Thyroid gland (tissue), 4 donors: Measurements from ENCODE around the gene TSGA10IP. TPM values are rescaled to one million over a fixed set of nuclear protein-coding genes. Genes with fewer than 3 reads are reported as not detected.
A peak's percentile ranks its signal among the peaks of the same experiment; 100 is the strongest.

Experiments
- DNase-seq, 2 donors: peaks; one replicate each; pipeline ENCODE4 v3.0.0-alpha.2; 2019
- H3K27ac ChIP-seq, 3 donors: fragments of 200-600 bp; sonication (generic); 1 replicate in 2 of 3; 2 replicates in 1 of 3; pipeline ENCODE4 v1.5.1; 2016 to 2019; ENCODE audit warnings: mild to moderate bottlenecking in 1 of 3, moderate library complexity in 1 of 3
- H3K27me3 ChIP-seq: fragments of 200-600 bp; sonication (generic); one replicate; pipeline ENCODE4 v1.5.1; 2019
- H3K36me3 ChIP-seq, 2 donors: fragments of 200-600 bp; sonication (generic); one replicate each; pipeline ENCODE4 v1.5.1; 2016 to 2019
- H3K4me1 ChIP-seq, 2 donors: fragments of 200-600 bp; sonication (generic); one replicate each; pipeline ENCODE4 v1.5.1; 2017 to 2019
- H3K4me3 ChIP-seq, 3 donors: fragments of 200-600 bp; sonication (generic); replicated peaks in 1 of 3; 1 replicate in 2 of 3; 2 replicates in 1 of 3; pipeline ENCODE4 v1.5.1; 2016; ENCODE audit warnings: mild to moderate bottlenecking in 1 of 3
- H3K9me3 ChIP-seq: fragments of 200-600 bp; sonication (generic); one replicate; pipeline ENCODE4 v1.5.1; 2017
- POLR2A ChIP-seq, 2 donors: fragments of 450-650 bp; IDR thresholded peaks; one replicate each; pipeline ENCODE4 v1.6.1; 2017; ENCODE audit warnings: antibody characterized with exemption in 2 of 2, mild to moderate bottlenecking in 2 of 2, moderate library complexity in 1 of 2
- WGBS, 2 donors: methylation state at CpG; one replicate each; pipeline ENCODE4 v1.1.5; 2017; 5-methylcytosine and 5-hydroxymethylcytosine counted together
- intact Hi-C: fragments of 100-400 bp; cut with DNase I; formaldehyde crosslinking; loops from one replicate; pipeline ENCODE4 v1.15.1; 2023
- total RNA-seq, 4 donors: library from RNA; depleted of rRNA; stranded (reverse); fragments of >200 nt; gene quantifications; one replicate each; pipeline ENCODE4 v1.2.3, GENCODE V29; 2016
- TF ChIP-seq, protein P1 (sequence below), 6 experiments: fragments of 200-600 bp in 3 of 6; fragments of 450-650 bp in 3 of 6; sonication (generic) in 3 of 6; IDR thresholded peaks; one replicate each; pipeline ENCODE4 v1.5.1; 2016 to 2019; ENCODE audit warnings: antibody characterized with exemption in 6 of 6, mild to moderate bottlenecking in 2 of 6, inconsistent platforms in 1 of 6, moderate library complexity in 1 of 6

TSGA10IP gene
- total RNA-seq, 4 donors from 2014 or later: 0.33 TPM; not detected in 3

- DNase-seq: no peak
- Histone ChIP-seq H3K27ac (no peak overlapping the region), H3K9me3 (no peaks in the 10 kb centered on the region), H3K27me3 (peaks cover 9% of the 10 kb centered on the region), H3K36me3 (no peaks in the 10 kb centered on the region), H3K4me3 (peak overlapping the region in 1 of 3 donors; percentile 46), H3K4me1 (peaks cover 14 to 15% of the 10 kb centered on the region in 2 donors)
- TF ChIP-seq, protein P1, sequence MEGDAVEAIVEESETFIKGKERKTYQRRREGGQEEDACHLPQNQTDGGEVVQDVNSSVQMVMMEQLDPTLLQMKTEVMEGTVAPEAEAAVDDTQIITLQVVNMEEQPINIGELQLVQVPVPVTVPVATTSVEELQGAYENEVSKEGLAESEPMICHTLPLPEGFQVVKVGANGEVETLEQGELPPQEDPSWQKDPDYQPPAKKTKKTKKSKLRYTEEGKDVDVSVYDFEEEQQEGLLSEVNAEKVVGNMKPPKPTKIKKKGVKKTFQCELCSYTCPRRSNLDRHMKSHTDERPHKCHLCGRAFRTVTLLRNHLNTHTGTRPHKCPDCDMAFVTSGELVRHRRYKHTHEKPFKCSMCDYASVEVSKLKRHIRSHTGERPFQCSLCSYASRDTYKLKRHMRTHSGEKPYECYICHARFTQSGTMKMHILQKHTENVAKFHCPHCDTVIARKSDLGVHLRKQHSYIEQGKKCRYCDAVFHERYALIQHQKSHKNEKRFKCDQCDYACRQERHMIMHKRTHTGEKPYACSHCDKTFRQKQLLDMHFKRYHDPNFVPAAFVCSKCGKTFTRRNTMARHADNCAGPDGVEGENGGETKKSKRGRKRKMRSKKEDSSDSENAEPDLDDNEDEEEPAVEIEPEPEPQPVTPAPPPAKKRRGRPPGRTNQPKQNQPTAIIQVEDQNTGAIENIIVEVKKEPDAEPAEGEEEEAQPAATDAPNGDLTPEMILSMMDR (IDR thresholded peaks at IDR 0.05): no peak
- no peak for TF ChIP-seq POLR2A (IDR thresholded peaks at IDR 0.05)
- 29 to 66% methylated on average over 9 to 27 of the region's 28 CpGs for WGBS, 2 donors
- intact Hi-C loops: no loop called here
Measured at GRCh38 chr11:65898656-65899355, 46.5 kb upstream of the TSGA10IP start.

DNA sequence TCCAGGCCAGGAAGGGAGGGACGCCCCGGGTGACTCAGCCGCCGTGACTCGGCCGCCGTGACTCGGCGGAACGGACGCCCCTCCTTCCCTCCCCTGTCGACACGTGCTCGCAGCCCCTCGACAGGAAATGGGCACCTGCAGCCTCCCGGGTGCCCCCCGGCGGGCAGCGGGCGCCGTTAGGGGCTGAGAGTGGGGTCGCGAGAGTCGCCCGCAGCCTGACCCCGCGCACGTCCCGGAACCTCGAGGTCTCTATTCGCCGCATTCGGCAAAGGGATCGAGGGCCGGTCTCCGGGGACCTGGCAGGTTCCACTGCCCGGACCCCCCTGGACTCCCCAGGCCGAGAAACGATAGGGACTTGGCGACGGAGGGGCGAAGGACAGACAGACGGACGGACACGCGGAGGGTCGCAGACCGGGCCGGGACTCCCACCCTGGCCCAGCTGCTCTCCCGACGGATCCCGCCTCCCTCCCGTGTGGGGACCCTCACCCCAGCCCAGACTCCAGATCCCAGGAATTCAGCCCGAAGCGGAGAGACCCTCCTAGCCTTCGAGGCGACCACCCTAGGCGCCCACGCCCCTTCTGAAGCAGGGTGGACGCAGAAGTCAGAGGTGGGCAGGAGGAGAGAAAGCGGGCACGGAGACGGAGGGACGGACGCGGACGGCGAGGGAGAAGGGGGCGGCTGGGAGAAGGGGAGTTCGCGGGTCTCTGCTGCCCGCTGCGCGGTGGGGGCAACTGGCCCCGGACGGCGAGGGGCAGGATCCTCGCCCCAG, 45.7 kb upstream of the TSGA10IP start:
- Histone ChIP-seq H3K4me1 (peaks cover 13 to 15% of the 10 kb centered on the region in 2 donors), H3K27ac (peak overlapping the region in 2 of 3 donors; percentile 30 to 42), H3K36me3 (no peaks in the 10 kb centered on the region), H3K4me3 (peak overlapping the region in 2 of 3 donors; percentile 37 to 46), H3K27me3 (peaks cover 9% of the 10 kb centered on the region), H3K9me3 (no peaks in the 10 kb centered on the region)
- 1 to 4% methylated on average over 9 to 15 of the region's 78 CpGs for WGBS, 2 donors
- peak; percentile 40 to 41 for DNase-seq
- TF ChIP-seq POLR2A (IDR thresholded peaks at IDR 0.05): no peak
- TF ChIP-seq, protein P1 (IDR thresholded peaks at IDR 0.05): no peak
- intact Hi-C loops: no loop called here

DNA sequence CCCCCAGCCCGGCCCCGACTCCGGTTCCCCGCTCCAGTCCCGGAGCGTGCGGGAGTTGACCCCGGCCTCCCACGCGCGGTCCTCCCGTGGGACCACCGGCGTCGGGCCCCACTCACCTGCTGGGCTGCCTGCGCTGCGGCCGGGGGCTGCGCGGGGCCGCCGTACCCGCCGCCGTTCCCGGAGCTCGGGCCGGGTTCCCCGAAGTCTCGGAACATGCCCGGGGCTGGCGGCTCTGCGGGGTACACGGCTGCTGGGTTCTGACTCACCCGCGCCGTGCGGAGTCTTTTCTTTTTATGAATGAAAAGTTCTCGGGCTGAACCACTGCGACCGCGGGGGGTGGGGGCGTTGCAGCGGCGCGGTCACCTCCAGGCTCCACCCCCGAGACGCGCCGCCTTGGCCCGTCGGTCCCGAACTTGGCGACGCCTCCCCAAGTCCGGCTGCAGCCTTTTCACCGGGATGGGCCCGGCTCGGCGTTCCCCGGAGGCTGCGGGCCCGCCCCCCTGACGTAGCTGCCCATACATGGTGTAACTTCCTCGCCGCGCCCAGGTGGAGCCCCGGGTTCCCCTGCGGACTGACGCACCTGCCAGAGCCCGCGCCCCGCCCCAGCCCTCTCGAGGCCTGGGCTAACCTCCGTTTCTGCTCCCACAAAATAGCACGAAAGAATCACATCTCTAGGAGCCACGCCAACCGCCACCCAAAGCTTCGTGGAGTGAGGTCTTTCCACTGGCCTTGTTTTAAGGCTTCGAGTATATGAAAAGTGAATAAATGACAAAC, 45.0 kb upstream of the TSGA10IP start, which contains the start of gene FOSL1:
Gene FOSL1 (minus strand): TSS at position 264 of the 774 bp plus-strand sequence. CDS start 49 bp downstream, at position 215.
- peaks cover 13 to 15% of the 10 kb centered on the region in 2 donors for H3K4me1 ChIP-seq
- H3K36me3 ChIP-seq: no peaks in the 10 kb centered on the region
- H3K27me3 ChIP-seq: peaks cover 9% of the 10 kb centered on the region
- 2 to 5% methylated on average over 8 to 43 of the region's 80 CpGs for WGBS, 2 donors
- no peaks in the 10 kb centered on the region for H3K9me3 ChIP-seq
- peak; percentile 93 to 97 for DNase-seq
- TF ChIP-seq POLR2A (IDR thresholded peaks at IDR 0.05): peak in 1 of 2 donors; percentile 49
- TF ChIP-seq, protein P1 (IDR thresholded peaks at IDR 0.05): no peak
- H3K27ac ChIP-seq: peak within 1 kb of the TSS in 2 of 3 donors; percentile 30 to 42
- intact Hi-C loops: no loop called here
- H3K4me3 ChIP-seq: peak within 1 kb of the TSS in 2 of 3 donors; percentile 37 to 46

- DNase-seq: no peak
- H3K4me3 ChIP-seq: no peak overlapping the region
- intact Hi-C loops: no loop called here
- no peaks in the 10 kb centered on the region for H3K36me3 ChIP-seq
- H3K27ac ChIP-seq: no peak overlapping the region
- 58 to 70% methylated on average over 11 of the region's 11 CpGs for WGBS, 2 donors
- peaks cover 9% of the 10 kb centered on the region for H3K27me3 ChIP-seq
- peaks cover 13 to 15% of the 10 kb centered on the region in 2 donors for H3K4me1 ChIP-seq
- no peak for TF ChIP-seq POLR2A (IDR thresholded peaks at IDR 0.05)
- TF ChIP-seq, protein P1 (IDR thresholded peaks at IDR 0.05): no peak
- no peaks in the 10 kb centered on the region for H3K9me3 ChIP-seq
Measured at GRCh38 chr11:65900899-65901180, 44.4 kb upstream of the TSGA10IP start.
